Adipose tissue (tissue), 3 donors: Measurements from ENCODE around the gene RNASEH2A. TPM values are rescaled to one million over a fixed set of nuclear protein-coding genes. Genes with fewer than 3 reads are reported as not detected.

Source experiments
- H3K27ac ChIP-seq: one replicate; pipeline ENCODE4 v1.5.1; 2013; ENCODE audit warnings: low read depth, low read length
- WGBS, 3 donors: extraction: QIAGEN DNeasy Blood & Tissue Kit; methylation state at CpG; one replicate each; pipeline ENCODE4 v1.1.7; 2013; 5-methylcytosine and 5-hydroxymethylcytosine counted together
- polyA plus RNA-seq, 3 donors: library from polyadenylated mRNA; stranded (reverse); fragments of 200-250 nt; gene quantifications; one replicate each; pipeline ENCODE4 v1.2.3, GENCODE V29; 2013
- donor health status: healthy with polysubstance abuse.
- donor health status: Bipolar disorder and iron deficiency.
- donor health status: healthy.

RNASEH2A gene
- 1 to 10 TPM; 3.3 to 6.4 (median 5.6) TPM for polyA plus RNA-seq

DNA sequence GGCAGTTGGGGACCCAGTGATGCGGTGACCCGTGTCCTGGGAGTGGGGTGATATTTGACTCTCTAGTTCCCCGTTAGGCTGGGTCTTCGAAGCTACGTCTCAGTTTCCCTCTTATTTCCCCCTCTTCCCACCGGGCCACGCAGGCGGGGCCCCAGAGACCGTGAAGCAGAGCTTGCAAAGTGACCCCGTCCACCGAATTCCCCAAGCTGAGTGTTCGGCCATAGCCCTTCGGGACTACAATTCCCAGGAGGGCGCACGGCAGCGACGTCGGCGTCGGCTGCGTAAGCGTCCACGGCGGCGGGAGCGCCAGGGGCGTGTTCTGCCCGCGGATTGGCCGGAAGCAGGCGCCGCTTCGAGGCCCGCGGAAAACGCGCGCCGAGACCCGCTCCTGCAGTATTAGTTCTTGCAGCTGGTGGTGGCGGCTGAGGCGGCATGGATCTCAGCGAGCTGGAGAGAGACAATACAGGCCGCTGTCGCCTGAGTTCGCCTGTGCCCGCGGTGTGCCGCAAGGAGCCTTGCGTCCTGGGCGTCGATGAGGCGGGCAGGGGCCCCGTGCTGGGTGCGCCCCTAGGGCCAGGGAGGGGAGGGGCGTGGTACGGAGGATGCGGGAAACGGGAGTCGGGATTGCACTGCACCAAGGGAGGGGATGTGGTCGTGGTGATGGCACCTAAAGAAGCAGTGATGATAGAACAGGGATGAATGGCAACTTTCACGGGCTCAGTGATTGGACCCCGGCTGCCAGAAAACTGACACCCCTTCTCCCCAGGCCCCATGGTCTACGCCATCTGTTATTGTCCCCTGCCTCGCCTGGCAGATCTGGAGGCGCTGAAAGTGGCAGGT, at the start of gene RNASEH2A:
TSS of gene RNASEH2A (plus strand) at position 343 of the 840 bp plus-strand sequence. CDS start at position 433, 90 bp downstream.
- WGBS, 3 donors: 4% methylated on average over 63 to 66 of the region's 66 CpGs
- no peak within 1 kb of the TSS for H3K27ac ChIP-seq

DNA sequence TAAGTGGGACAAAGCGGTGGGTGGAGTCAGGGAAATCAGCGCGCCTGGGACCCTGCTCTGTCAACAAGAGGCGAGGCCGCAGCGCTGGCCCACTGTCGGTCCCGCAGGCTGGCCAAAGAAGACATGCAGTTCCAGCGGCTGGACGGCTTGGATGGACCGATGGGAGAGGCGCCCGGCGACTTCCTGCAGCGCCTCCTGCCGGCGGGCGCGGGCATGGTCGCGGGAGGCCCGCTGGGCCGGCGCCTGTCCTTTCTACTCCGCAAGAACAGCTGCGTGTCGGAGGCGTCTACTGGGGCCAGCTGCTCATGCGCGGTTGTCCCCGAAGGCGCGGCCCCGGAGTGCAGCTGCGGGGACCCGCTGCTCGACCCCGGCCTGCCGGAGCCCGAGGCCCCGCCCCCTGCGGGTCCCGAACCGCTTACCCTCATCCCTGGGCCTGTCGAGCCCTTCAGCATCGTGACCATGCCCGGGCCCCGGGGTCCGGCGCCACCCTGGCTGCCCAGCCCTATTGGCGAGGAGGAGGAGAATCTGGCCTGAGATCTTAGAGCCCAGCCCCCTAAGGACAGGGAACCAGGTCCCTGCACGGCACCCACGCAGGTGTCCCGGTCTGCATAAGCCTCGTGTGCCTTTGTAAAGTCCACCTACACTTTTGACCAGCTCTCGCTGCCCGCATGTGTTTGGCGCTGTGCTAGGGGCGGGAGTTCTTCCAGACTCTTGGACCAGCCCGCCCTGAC, 48.7 kb upstream of the RNASEH2A start:
- WGBS, 3 donors: 6 to 8% (median 7%) methylated on average over 44 to 60 of the region's 60 CpGs

DNA sequence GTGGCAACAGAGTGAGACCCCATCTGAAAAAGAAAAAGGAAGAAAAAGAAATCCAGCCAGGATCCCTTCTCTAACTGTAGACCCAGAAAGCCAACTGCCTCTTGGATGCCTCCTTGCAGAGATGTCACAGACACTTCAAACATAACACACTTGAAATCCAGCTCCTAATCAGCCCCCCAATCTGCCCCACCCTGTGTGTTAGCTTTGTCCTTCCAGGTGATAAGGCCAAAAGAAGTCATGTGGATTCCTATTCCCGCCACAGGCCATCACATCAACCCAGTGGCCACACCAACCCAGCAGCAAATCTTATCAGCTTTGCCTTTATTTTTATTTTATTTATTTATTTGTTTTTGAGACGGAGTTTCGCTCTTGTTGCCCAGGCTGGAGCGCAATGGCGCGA, 46.7 kb upstream of the RNASEH2A start:
- no peak overlapping the region for H3K27ac ChIP-seq
- 89 to 93% (median 89%) methylated on average over 6 of the region's 6 CpGs for WGBS, 3 donors

More for the DNA sequence above, 48.7 kb upstream of the RNASEH2A start:
- no peak overlapping the region for H3K27ac ChIP-seq

DNA sequence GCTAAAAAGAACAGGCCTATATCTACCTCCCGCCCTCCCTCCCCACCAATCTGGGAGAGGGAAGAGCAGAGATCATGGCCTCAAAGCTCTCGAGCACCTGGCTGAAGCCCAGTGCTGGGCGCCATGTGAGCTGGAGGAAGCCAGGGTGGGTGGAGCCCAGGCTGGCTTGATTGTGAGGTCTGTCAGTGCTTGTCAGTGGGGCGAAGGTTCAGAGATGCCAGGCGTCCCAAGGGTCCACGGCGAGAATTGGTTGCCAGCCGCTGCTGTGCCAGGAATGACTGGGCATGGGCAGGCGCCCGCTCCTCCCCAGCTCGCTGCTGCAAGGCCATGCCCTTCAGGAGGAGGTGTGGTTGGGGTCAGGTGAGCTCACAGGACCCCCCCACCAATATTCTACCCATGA, 43.3 kb upstream of the RNASEH2A start:
- no peak overlapping the region for H3K27ac ChIP-seq
- 82 to 94% (median 89%) methylated on average over 11 of the region's 11 CpGs for WGBS, 3 donors

DNA sequence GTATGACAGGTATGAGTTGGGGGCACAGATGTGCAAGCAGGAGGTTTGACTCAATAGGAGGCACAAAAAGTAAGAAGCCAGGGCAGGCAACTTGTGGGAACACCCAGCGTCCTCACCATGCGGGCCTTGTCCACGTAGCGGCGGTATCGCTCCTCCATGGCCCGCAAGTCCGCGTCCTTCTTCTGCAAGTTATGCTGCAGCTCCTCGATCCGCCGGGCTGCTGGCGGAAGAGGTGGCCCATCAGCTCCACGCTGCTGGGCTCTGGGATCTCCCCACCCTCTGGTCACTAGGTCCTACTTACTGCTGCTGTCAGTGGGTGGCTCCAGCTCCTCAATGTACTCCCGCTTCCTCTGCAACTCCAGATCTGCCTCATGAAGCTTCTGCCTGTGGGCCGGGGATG, 41.7 kb upstream of the RNASEH2A start:
- WGBS, 3 donors: 96 to 97% (median 96%) methylated on average over 16 of the region's 16 CpGs
- H3K27ac ChIP-seq: no peak overlapping the region

DNA sequence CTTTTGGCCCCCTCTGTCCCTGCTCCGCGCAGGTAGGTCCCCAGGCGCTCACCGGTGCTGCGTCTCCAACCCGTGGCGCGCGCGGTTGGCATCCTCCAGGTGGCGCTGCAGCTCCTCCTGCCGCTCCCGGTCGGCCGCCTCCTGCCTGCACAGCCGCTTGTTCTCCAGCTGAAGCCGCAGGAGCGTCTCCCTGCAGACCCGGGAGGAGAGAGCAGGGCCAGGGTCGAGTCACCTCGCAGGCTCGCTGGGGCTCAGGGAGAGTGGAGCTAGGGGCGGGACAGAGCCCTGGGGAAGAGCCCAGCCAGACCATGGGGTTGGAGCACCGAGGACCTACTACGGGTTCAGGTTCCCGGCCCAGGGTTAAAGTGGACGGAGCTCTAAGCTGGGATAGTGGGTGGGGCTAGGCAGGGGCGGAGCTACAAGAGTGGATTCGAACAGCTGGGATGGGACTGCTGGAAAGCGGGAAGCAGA, 40.3 kb upstream of the RNASEH2A start:
- 26 to 64% (median 39%) methylated on average over 23 to 30 of the region's 30 CpGs for WGBS, 3 donors
- H3K27ac ChIP-seq: no peak overlapping the region

DNA sequence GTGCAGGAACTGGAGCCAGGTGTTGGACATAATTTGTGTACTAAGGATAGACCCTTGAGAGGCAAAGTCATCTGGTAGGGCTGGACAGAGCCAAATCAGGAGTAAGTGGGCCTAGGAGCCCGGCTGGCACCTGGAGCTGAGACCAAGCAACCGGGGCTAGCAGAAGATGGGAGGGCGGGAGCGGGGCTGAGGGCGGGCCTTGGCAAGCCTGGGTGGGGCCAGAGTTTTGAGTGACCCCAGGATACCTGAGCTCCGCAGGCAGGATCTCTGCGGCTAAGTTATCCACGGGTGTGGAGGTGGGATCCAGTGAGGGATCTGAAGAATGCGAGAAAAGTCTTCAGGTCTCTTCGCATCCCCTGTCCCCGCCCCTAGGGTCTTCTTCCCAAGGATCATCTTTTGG, 39.2 kb upstream of the RNASEH2A start:
- WGBS, 3 donors: 91 to 96% (median 92%) methylated on average over 11 of the region's 11 CpGs

DNA sequence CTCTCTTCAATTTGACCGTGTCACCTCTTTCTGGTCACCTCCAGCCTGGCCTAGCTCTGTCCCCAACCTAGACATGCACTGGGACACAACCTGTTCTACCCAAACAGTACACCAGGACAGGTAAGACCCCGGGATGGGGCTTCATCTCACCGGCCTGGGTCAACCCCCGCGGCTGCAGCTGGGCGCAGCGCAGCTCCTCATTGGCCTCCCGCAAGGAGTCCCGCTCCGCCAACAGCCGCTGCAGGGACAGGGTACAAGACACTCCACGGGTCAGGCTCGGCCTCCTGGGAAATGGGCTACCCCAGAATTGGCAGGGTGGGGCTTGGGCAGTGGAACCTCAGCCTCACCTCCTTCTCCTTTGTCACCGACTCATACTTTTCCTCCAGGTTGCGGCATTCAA, 38.7 kb upstream of the RNASEH2A start:
- H3K27ac ChIP-seq: no peak overlapping the region
- 96 to 98% (median 97%) methylated on average over 15 of the region's 15 CpGs for WGBS, 3 donors

More for the DNA sequence above, 39.2 kb upstream of the RNASEH2A start:
- no peak overlapping the region for H3K27ac ChIP-seq

DNA sequence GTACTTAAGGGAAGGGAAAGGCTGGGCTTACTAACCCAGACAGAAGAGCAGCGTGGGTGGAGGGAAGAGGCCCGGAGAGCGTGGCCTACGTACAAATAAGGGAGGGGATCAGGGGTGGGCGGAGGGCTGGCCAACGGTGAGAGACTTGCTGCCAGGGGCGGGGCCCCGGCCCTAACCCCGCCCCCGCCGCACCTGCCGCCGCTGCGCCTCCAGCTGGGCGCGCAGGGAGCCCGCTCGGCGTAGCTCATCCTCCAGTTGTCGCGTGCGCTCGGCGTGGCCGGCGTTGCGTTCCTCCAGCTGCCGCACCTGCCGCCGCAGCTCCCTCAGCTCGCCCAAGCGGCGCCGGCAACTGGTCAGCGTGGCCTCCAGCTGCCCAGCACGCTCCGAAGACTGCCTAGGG, 36.7 kb upstream of the RNASEH2A start:
- WGBS, 3 donors: 69 to 86% (median 73%) methylated on average over 27 to 37 of the region's 37 CpGs
- no peak overlapping the region for H3K27ac ChIP-seq

DNA sequence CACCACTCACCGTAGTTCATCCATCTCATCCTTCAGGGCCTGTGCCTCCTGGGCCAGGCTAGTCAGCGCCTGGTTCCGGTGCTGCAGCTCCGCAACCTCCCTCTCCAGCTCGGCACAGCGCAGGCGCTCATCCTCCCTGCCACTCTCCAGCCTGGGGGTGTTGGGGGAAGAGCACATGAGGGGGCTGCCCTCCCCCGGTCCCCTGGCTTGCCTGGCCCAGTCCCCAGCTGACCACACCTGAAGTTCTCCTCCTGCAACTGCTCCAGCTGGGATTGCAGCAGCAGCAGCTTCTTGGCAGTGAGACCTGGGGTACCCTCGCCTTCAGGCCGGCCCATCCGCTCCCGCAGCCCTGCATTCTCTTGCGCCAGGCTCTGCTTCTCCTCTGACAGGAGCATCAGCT, 35.5 kb upstream of the RNASEH2A start:
- H3K27ac ChIP-seq: no peak overlapping the region
- WGBS, 3 donors: 91 to 98% (median 97%) methylated on average over 13 of the region's 13 CpGs

DNA sequence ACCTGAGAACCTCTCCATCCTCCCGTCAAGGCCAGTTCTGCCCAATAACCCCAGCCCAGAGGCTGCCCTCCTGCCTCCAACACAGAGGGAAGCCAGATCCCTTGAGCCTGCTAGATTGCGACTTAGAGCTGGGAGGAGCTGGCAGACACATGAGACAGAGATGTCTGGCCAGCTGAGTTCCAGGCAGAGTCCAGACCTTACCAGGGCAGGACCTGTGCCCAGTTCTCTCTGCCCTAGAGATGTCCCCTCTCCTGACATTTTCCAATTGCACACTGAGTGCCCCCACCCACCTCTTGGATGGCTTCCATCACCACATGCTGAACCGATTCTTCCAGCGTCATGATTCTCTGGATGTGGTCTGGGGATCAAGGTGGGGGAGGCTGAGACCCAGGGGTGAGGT, 34.1 kb upstream of the RNASEH2A start:
- H3K27ac ChIP-seq: no peak overlapping the region
- 68 to 80% (median 71%) methylated on average over 4 of the region's 4 CpGs for WGBS, 3 donors

DNA sequence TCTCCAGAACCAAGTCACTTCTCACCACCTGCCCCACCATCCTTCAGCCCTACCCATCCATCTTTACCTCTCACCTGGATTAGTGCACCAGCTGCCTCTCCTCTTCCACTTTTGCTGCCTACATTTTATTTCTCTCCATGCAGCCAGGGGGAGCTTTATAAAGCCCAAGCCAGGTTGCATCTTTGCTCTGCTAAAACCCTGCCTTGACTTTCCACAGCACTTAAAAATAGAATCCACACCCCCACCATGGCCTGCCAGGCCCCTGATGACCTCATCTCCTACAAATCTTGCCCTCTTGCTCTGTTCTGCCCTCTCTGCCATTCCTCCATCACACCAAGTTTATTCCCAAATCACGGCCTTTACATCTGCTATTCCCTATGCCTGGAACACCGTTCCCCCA, 32.8 kb upstream of the RNASEH2A start:
- H3K27ac ChIP-seq: no peak overlapping the region
- WGBS, 3 donors: 74 to 89% (median 79%) methylated on average over 2 of the region's 2 CpGs

DNA sequence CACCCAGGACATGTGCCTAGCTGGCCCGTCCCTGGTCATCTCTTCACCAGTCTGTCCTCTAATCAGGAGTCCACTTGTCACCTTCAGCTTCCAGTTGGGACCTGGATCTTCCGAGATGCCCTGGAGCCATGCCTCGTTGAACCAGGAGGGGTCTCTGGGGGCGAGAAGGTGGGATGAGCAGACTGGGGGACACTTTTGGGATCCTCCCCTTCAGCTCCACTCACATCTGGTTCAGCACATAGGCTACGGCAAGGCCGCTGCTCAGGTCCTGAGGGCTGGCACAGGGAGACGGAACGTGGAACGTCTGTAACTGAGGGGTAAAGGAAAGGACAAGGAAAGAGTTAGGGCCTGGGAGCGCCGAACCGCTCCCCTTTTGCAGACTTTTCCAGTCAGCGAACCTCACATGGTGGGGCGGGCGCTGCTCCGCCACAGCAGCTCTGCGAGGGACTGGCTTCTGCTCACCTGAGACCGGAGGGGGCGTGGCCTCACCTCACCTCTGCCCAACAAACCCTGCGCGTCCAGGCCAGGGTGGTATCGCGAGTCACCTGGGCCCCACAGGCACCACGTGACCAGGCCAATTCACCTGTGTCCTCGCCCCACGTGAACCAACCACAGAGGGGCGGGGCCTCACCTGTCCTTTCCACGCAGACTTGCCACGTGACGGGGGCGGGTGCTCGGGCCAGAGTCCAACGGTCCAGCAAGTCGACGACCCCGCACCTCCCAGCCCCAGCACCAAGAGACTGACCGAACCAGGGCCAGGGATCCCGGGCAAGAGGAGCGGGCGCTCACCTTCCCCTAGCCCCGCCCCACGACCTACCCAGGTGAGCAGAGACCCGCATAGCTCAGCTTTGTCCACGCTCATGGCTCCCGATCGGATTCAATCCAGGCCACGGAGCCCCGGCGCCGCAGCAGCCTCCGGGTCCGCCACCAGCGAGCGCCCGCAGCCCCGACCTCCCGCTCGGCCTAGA, 31.5 kb upstream of the RNASEH2A start, which contains the start of gene HOOK2:
TSS of gene HOOK2 (minus strand) at position 965 of the 968 bp plus-strand sequence. CDS start at position 862, 103 bp downstream.
- WGBS, 3 donors: 7 to 22% (median 18%) methylated on average over 55 to 58 of the region's 58 CpGs
- H3K27ac ChIP-seq: no peak within 1 kb of the TSS

DNA sequence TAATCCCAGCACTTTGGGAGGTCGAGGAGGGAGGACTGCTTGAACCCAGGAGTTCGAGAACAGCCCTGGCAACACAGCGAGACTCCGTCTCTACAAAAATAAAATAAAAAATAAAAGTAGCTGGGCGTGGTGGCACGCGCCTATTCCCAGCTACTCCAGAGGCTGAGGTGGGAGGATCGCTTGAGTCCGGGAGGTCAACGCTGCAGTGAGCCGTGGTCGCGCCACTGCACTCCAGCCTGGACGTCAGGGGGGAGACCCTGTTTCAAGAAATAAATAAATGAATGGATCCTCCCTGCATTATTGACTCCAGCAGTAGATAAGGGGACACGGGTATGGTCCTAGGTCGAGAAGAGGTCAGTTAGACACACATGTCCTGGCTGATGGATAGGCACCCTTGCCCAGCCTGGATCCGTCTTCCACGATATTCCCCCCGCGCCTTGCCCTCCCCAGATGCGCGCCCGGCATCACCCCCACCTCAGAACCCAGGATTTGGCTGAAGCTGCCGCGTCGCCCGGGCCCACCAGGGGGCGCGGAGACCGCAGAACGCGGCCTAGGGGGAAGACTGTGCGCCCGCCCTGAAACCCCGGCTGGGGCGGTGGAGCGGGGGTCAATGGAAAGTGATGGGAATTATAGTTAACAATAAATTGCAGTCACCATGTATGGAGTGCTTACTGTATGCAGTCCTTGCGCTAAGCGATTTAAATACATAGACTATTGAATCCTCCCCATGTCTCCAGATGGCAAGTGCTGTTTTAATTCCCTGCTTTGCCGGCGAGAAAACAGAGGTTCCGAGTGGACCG, 29.0 kb upstream of the RNASEH2A start:
- peak overlapping the region; percentile 92 for H3K27ac ChIP-seq
- 9 to 10% (median 9%) methylated on average over 42 to 43 of the region's 43 CpGs for WGBS, 3 donors

DNA sequence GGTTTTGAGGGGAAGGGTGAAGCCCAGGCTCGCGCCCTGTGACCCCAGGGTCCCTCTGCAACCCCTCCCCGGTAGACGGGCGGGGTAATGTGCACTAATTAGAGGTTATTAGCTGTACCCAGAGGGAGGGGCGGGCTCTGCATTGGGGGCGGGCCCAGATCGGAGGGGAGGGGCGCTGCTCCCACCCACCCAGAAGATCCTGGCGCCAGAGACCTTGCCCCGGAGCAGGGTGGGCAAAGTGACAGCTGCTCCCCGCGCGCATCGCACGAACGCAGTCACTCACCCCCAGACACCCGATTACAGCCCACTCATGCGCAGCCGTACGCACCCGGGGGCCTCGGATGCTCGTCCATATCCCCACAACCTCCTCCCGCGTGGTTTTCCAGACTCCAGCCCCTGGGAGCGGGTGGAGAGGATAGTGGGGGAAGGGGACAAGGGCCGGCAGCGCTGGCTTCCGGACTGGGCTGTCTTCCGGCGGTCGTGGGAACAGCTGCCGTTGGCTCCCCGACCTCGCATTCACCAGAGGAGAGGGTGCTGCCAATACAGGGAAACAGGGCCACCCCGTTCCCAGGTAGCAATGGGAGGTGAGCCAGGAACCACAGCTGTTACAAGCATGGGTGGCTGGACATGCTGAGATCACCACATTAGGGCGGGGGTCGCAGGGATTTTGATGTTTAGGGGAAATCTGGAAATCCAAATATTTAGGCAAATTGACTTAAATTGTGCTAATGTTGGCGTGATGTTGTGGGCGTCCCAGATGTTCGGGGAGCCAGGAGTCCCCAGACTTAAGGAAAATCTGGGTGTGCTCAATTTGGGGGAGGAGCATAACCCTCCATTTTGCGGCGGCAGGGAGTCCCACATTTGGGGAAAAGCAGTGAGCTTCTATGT, 28.1 kb upstream of the RNASEH2A start:
- H3K27ac ChIP-seq: peak overlapping the region; percentile 92
- 1 to 2% (median 2%) methylated on average over 37 to 44 of the region's 44 CpGs for WGBS, 3 donors

DNA sequence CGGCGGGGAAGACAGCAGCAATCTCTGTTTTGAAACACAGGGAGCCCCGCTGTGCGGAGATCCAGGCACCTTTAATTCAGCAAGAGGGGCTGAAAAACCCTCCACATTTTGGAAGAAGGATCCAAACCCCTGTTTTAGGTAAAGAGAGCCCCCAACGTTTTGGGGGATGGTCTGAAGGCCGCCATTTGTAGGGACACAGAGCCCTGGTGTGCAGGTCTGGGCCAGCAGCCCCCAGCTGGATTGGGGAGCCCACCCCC, 27.6 kb upstream of the RNASEH2A start:
- H3K27ac ChIP-seq: peak overlapping the region; percentile 92
- WGBS, 3 donors: 34 to 54% (median 37%) methylated on average over 6 of the region's 6 CpGs
